Common myeloid progenitor, CD34-positive (primary cell): ENCODE data around the gene EZH2.
A peak's percentile ranks its signal among the peaks of the same experiment; 100 is the strongest.

Experiments used
- CTCF ChIA-PET: fragments of 350-600 bp; sonication (Branson Sonifier 250); formaldehyde crosslinking; loops from one replicate; lab custom pipeline; 2021; ENCODE audit warnings: antibody characterized with exemption; lab: Charles Lee
- POLR2A ChIA-PET: fragments of 350-600 bp; sonication (Branson Sonifier 250); formaldehyde crosslinking; loops from one replicate; lab custom pipeline; 2021; ENCODE audit warnings: antibody characterized with exemption; lab: Charles Lee
- DNase-seq, 3 donors: peaks; one replicate each; pipeline versions ENCODE4 v3.0.0 to v3.0.0-alpha.2; 2013
- H3K27ac ChIP-seq, 2 experiments: 1 replicate in 1 of 2; 2 replicates in 1 of 2; pipeline ENCODE4 v1.7.0; 2013; ENCODE audit warnings: inconsistent platforms in 2 of 2, low read length in 2 of 2, mild to moderate bottlenecking in 2 of 2, low read depth in 1 of 2, moderate library complexity in 1 of 2; ENCODE audit not compliant: severe bottlenecking in 2 of 2, insufficient read depth in 1 of 2, poor library complexity in 1 of 2
- H3K27me3 ChIP-seq, 5 experiments: replicated peaks in 2 of 5; 1 replicate in 3 of 5; 2 replicates in 2 of 5; pipeline versions ENCODE4 v1.6.1 to v1.7.0; 2013; ENCODE audit warnings: low read length in 4 of 5, mild to moderate bottlenecking in 2 of 5, moderate library complexity in 2 of 5, inconsistent platforms in 1 of 5; ENCODE audit not compliant: insufficient read depth in 5 of 5, control insufficient read depth in 4 of 5
- H3K36me3 ChIP-seq, 4 experiments: 1 replicate in 2 of 4; 2 replicates in 2 of 4; pipeline versions ENCODE4 v1.6.1 to v1.7.0; 2013; ENCODE audit warnings: low read length in 3 of 4, control low read depth in 1 of 4, mild to moderate bottlenecking in 1 of 4; ENCODE audit not compliant: control insufficient read depth in 4 of 4, insufficient read depth in 4 of 4
- H3K4me1 ChIP-seq, 4 experiments: 1 replicate in 3 of 4; 2 replicates in 1 of 4; pipeline versions ENCODE4 v1.6.1 to v1.7.1; 2013; ENCODE audit warnings: low read length in 3 of 4, mild to moderate bottlenecking in 3 of 4, control low read depth in 1 of 4, inconsistent platforms in 1 of 4, moderate library complexity in 1 of 4; ENCODE audit not compliant: control insufficient read depth in 4 of 4, insufficient read depth in 4 of 4; ENCODE audit errors: control extremely low read depth in 1 of 4
- H3K4me3 ChIP-seq, 7 experiments: 1 replicate in 4 of 7; 2 replicates in 3 of 7; pipeline versions ENCODE4 v1.5.1 to v1.7.0; 2013; ENCODE audit warnings: mild to moderate bottlenecking in 7 of 7, low read length in 6 of 7, moderate library complexity in 6 of 7, inconsistent platforms in 2 of 7, low read depth in 2 of 7, control low read depth in 1 of 7; ENCODE audit not compliant: insufficient read depth in 4 of 7, control insufficient read depth in 1 of 7; ENCODE audit errors: extremely low read depth in 1 of 7
- H3K9me3 ChIP-seq, 5 experiments: 1 replicate in 4 of 5; 2 replicates in 1 of 5; pipeline versions ENCODE4 v1.6.1 to v1.7.1; 2013; ENCODE audit warnings: low read length in 4 of 5, mild to moderate bottlenecking in 2 of 5, inconsistent platforms in 1 of 5, low read depth in 1 of 5, moderate library complexity in 1 of 5; ENCODE audit not compliant: control insufficient read depth in 4 of 5, insufficient read depth in 2 of 5; ENCODE audit errors: control extremely low read depth in 1 of 5
- WGBS: methylation state at CpG from one replicate; pipeline ENCODE4 v1.1.5; 2013; ENCODE audit not compliant: insufficient coverage; 5-methylcytosine and 5-hydroxymethylcytosine counted together

Gene EZH2

GRCh38 chr7:148787571-148788295 lies 96.4 kb downstream of the EZH2 start:
- Histone ChIP-seq H3K4me1 (no peaks in the 10 kb centered on the region), H3K27ac (no peak overlapping the region), H3K9me3 (no peaks in the 10 kb centered on the region), H3K4me3 (no peak overlapping the region), H3K36me3 (peaks cover 31 to 88% (median 58%) of the 10 kb centered on the region in 4 experiments), H3K27me3 (no peaks in the 10 kb centered on the region)
- CTCF ChIA-PET = no interaction called here
- 100% methylated on average over 8 of the region's 14 CpGs for WGBS
- POLR2A ChIA-PET = no interaction called here
- no peak for DNase-seq

- ChIA-PET CTCF (no interaction called here), POLR2A (no interaction called here)
- H3K27ac ChIP-seq = no peak overlapping the region
- no peak overlapping the region for H3K4me3 ChIP-seq
- no peaks in the 10 kb centered on the region for H3K9me3 ChIP-seq
- no peaks in the 10 kb centered on the region for H3K27me3 ChIP-seq
- H3K4me1 ChIP-seq = no peaks in the 10 kb centered on the region
- 97% methylated on average over 6 of the region's 15 CpGs for WGBS
- H3K36me3 ChIP-seq = peaks cover 23 to 84% (median 53%) of the 10 kb centered on the region in 4 experiments
- no peak for DNase-seq
Observed at GRCh38 chr7:148783801-148784527, 100.1 kb downstream of the EZH2 start.

- Histone ChIP-seq H3K27me3 (no peaks in the 10 kb centered on the region), H3K4me3 (no peak overlapping the region), H3K4me1 (no peaks in the 10 kb centered on the region), H3K9me3 (no peaks in the 10 kb centered on the region), H3K36me3 (peaks cover 20 to 82% (median 50%) of the 10 kb centered on the region in 4 experiments), H3K27ac (no peak overlapping the region)
- ChIA-PET POLR2A (interaction anchor here (1.0 kb wide), 1 partner anchor 9 kb away, joined by 4 read pairs; no protein-coding TSS in a partner anchor), CTCF (no interaction called here)
- no peak for DNase-seq
- WGBS = 95% methylated on average over 41 of the region's 44 CpGs
Observed at GRCh38 chr7:148782757-148783456, 101.2 kb downstream of the EZH2 start.

- no peak overlapping the region for H3K27ac ChIP-seq
- H3K4me1 ChIP-seq = peaks cover 4 to 16% (median 14%) of the 10 kb centered on the region in 4 experiments
- peaks cover 0 to 66% (median 34%) of the 10 kb centered on the region in 4 experiments for H3K36me3 ChIP-seq
- no peak overlapping the region for H3K4me3 ChIP-seq
- no peaks in the 10 kb centered on the region for H3K9me3 ChIP-seq
- no peak for DNase-seq
- CTCF ChIA-PET = interaction anchor here (0.7 to 3.0 kb wide), 7 partner anchors 15 to 199 kb away, joined by 3 to 16 read pairs (median 3); no protein-coding TSS in a partner anchor
- POLR2A ChIA-PET = interaction anchor here (0.7 kb wide), 1 partner anchor 8 kb away, joined by 4 read pairs; no protein-coding TSS in a partner anchor
- 100% methylated on average over 1 of the region's 1 CpG for WGBS
- H3K27me3 ChIP-seq = no peaks in the 10 kb centered on the region
Observed at GRCh38 chr7:148774471-148774870, 109.6 kb downstream of the EZH2 start.

- Histone ChIP-seq H3K9me3 (no peaks in the 10 kb centered on the region), H3K36me3 (peaks cover 0 to 63% (median 35%) of the 10 kb centered on the region in 4 experiments), H3K27me3 (no peaks in the 10 kb centered on the region), H3K4me1 (peaks cover 4 to 16% (median 14%) of the 10 kb centered on the region in 4 experiments), H3K27ac (peak overlapping the region in 1 of 2 experiments; percentile 44), H3K4me3 (no peak overlapping the region)
- peak; percentile 43 to 79 (median 70) for DNase-seq
- 9% methylated on average over 10 of the region's 10 CpGs for WGBS
- POLR2A ChIA-PET = interaction anchor here (0.5 kb wide), 1 partner anchor 93 kb away, joined by 3 read pairs; no protein-coding TSS in a partner anchor
- CTCF ChIA-PET = interaction anchor here (0.8 to 3.0 kb wide), 7 partner anchors 10 to 198 kb away, joined by 3 to 16 read pairs (median 4); no protein-coding TSS in a partner anchor
Observed at GRCh38 chr7:148773334-148773733, 110.8 kb downstream of the EZH2 start.

GRCh38 chr7:148772297-148773089 lies 111.6 kb downstream of the EZH2 start:
- CTCF ChIA-PET = interaction anchor here (1.5 to 3.0 kb wide), 3 partner anchors 25 to 197 kb away, joined by 3 to 16 read pairs (median 5); no protein-coding TSS in a partner anchor

More at GRCh38 chr7:148772297-148773089, 111.6 kb downstream of the EZH2 start:
- POLR2A ChIA-PET = no interaction called here
- DNase-seq = peak in 2 of 3 donors; percentile 34 to 39
- Histone ChIP-seq H3K27me3 (no peaks in the 10 kb centered on the region), H3K9me3 (no peaks in the 10 kb centered on the region), H3K36me3 (peaks cover 0 to 68% (median 39%) of the 10 kb centered on the region in 4 experiments), H3K27ac (no peak overlapping the region), H3K4me1 (peaks cover 4 to 16% (median 14%) of the 10 kb centered on the region in 4 experiments), H3K4me3 (no peak overlapping the region)
- WGBS = 92% methylated on average over 4 of the region's 8 CpGs
